ENCODE measurements around the gene HAUS5. TPM values are rescaled to one million over a fixed set of nuclear protein-coding genes. Genes with fewer than 3 reads are reported as not detected.

The HAUS5 gene
- total RNA-seq, 4 donors from 2014 or later = 4.0 to 7.3 (median 5.1) TPM

- no peak for TF ChIP-seq CTCF (IDR thresholded peaks at IDR 0.05)
- DNase-seq (ENCODE audit: low spot score) = no peak
Measured at GRCh38 chr19:35571406-35571965, 41.0 kb upstream of the HAUS5 start.

GRCh38 chr19:35577918-35578317 is 34.6 kb upstream of the HAUS5 start:
- TF ChIP-seq CTCF (IDR thresholded peaks at IDR 0.05) = no peak
- ATAC-seq (ENCODE audit: low FRiP score) (no peak), DNase-seq (ENCODE audit: low spot score) (no peak)

More at GRCh38 chr19:35571406-35571965, 41.0 kb upstream of the HAUS5 start:
- ATAC-seq (ENCODE audit: low FRiP score) = no peak

GRCh38 chr19:35578707-35579106 is 33.8 kb upstream of the HAUS5 start:
- DNase-seq (ENCODE audit: low spot score) (no peak), ATAC-seq (ENCODE audit: low FRiP score) (no peak)
- TF ChIP-seq CTCF (IDR thresholded peaks at IDR 0.05) = no peak

GRCh38 chr19:35582760-35583159 is 29.8 kb upstream of the HAUS5 start:
- no peak for ATAC-seq (ENCODE audit: low FRiP score)

GRCh38 chr19:35585848-35586247 is 26.7 kb upstream of the HAUS5 start, which contains the start of gene PMIS2:
TSS of gene PMIS2 (plus strand) at chr19:35586173. CDS start at chr19:35586260, 87 bp downstream.
- no peak for TF ChIP-seq CTCF (IDR thresholded peaks at IDR 0.05)
- DNase-seq (ENCODE audit: low spot score) (no peak), ATAC-seq (ENCODE audit: low FRiP score) (no peak)

More at GRCh38 chr19:35582760-35583159, 29.8 kb upstream of the HAUS5 start:
- no peak for DNase-seq (ENCODE audit: low spot score)
- TF ChIP-seq CTCF (IDR thresholded peaks at IDR 0.05) = no peak

- ATAC-seq (ENCODE audit: low FRiP score) (no peak), DNase-seq (ENCODE audit: low spot score) (no peak)
- TF ChIP-seq CTCF (IDR thresholded peaks at IDR 0.05) = no peak
Measured at GRCh38 chr19:35587321-35587720, 25.2 kb upstream of the HAUS5 start.

- no peak for TF ChIP-seq CTCF (IDR thresholded peaks at IDR 0.05)
- DNase-seq (ENCODE audit: low spot score) = no peak
- no peak for ATAC-seq (ENCODE audit: low FRiP score)
Measured at GRCh38 chr19:35590875-35591274, 21.7 kb upstream of the HAUS5 start.

Measured in omental fat pad (tissue), 4 donors.